ENCODE measurements around the gene NRARP. TPM values are rescaled to one million over a fixed set of nuclear protein-coding genes. Genes with fewer than 3 reads are reported as not detected.

Gene NRARP
- total and polyA plus RNA-seq, 2 donors (not counting 1 experiment from before 2014, with no cell fraction given): 5.7 to 11.5 TPM

GRCh38 chr9:137347928-137348327, 45.9 kb upstream of the NRARP start:
- Histone ChIP-seq H3K4me2 (replicated peaks; ENCODE audit: low read depth, low read length, poor library complexity, severe bottlenecking) (no peak overlapping the region), H3K9ac (ENCODE audit: low read length) (no peak overlapping the region), H3K79me2 (ENCODE audit: control insufficient read depth, insufficient read depth, low read length) (no peaks in the 10 kb centered on the region), H4K20me1 (ENCODE audit: control insufficient read depth, insufficient read depth, low read length, poor library complexity, severe bottlenecking) (no peaks in the 10 kb centered on the region), H3K9me3 (ENCODE audit: control extremely low read depth in 1 of 3, control insufficient read depth in 2 of 3, insufficient read depth in 1 of 3, low read length in 2 of 3) (peaks cover 0 to 17% (median 0%) of the 10 kb centered on the region in 3 donors), H3K27ac (ENCODE audit: low read length in 2 of 2) (no peak overlapping the region), H3K4me1 (ENCODE audit: control insufficient read depth in 2 of 2, insufficient read depth in 2 of 2, low read length in 2 of 2) (no peaks in the 10 kb centered on the region), H2AFZ (ENCODE audit: insufficient read depth, low read depth, low read length, poor library complexity, severe bottlenecking) (no peak overlapping the region), H3K4me3 (ENCODE audit: control extremely low read depth in 1 of 5, extremely low read depth in 1 of 5, insufficient read depth in 1 of 5, low read depth in 2 of 5, low read length in 4 of 5) (no peak overlapping the region), H3K36me3 (replicated peaks in 1 of 2; ENCODE audit: control extremely low read depth in 1 of 2, control insufficient read depth in 1 of 2, extremely low read depth in 1 of 2, insufficient read depth in 2 of 2, low read length in 1 of 2) (no peaks in the 10 kb centered on the region), H3K27me3 (replicated peaks in 1 of 4; ENCODE audit: control extremely low read depth in 1 of 4, control insufficient read depth in 3 of 4, insufficient read depth in 4 of 4, low read length in 3 of 4) (no peaks in the 10 kb centered on the region)
- Mint-ChIP-seq H3K27ac (no peak overlapping the region), H3K27me3 (no peaks in the 10 kb centered on the region), H3K9me3 (ENCODE audit: insufficient read depth) (no peaks in the 10 kb centered on the region), H3K4me1 (no peaks in the 10 kb centered on the region), H3K4me3 (no peak overlapping the region)
- 97% methylated on average over 13 of the region's 13 CpGs for WGBS (ENCODE audit: insufficient coverage)
- DNase-seq (no peak), ATAC-seq (ENCODE audit: low read depth) (no peak)
- POLR2A ChIA-PET: no interaction called here
- CTCF ChIA-PET: no interaction called here
- intact Hi-C loops (cut with micrococcal nuclease): no loop called here
- TF ChIP-seq EZH2 (IDR thresholded peaks at IDR 0.05; ENCODE audit: borderline replicate concordance, insufficient read depth, low read depth, low read length, poor library complexity, severe bottlenecking) (no peak), CTCF (IDR thresholded peaks at IDR 0.05) (no peak)

- Histone ChIP-seq H3K4me3 (ENCODE audit: control extremely low read depth in 1 of 5, extremely low read depth in 1 of 5, insufficient read depth in 1 of 5, low read depth in 2 of 5, low read length in 4 of 5) (no peak overlapping the region), H3K79me2 (ENCODE audit: control insufficient read depth, insufficient read depth, low read length) (no peaks in the 10 kb centered on the region), H4K20me1 (ENCODE audit: control insufficient read depth, insufficient read depth, low read length, poor library complexity, severe bottlenecking) (no peaks in the 10 kb centered on the region), H2AFZ (ENCODE audit: insufficient read depth, low read depth, low read length, poor library complexity, severe bottlenecking) (no peak overlapping the region), H3K9ac (ENCODE audit: low read length) (no peak overlapping the region), H3K36me3 (replicated peaks in 1 of 2; ENCODE audit: control extremely low read depth in 1 of 2, control insufficient read depth in 1 of 2, extremely low read depth in 1 of 2, insufficient read depth in 2 of 2, low read length in 1 of 2) (no peaks in the 10 kb centered on the region), H3K27me3 (replicated peaks in 1 of 4; ENCODE audit: control extremely low read depth in 1 of 4, control insufficient read depth in 3 of 4, insufficient read depth in 4 of 4, low read length in 3 of 4) (no peaks in the 10 kb centered on the region), H3K9me3 (ENCODE audit: control extremely low read depth in 1 of 3, control insufficient read depth in 2 of 3, insufficient read depth in 1 of 3, low read length in 2 of 3) (peaks cover 0 to 8% (median 0%) of the 10 kb centered on the region in 3 donors), H3K4me1 (ENCODE audit: control insufficient read depth in 2 of 2, insufficient read depth in 2 of 2, low read length in 2 of 2) (no peaks in the 10 kb centered on the region), H3K4me2 (replicated peaks; ENCODE audit: low read depth, low read length, poor library complexity, severe bottlenecking) (no peak overlapping the region), H3K27ac (ENCODE audit: low read length in 2 of 2) (no peak overlapping the region)
- ChIA-PET CTCF (no interaction called here), POLR2A (no interaction called here)
- H3K4me1 Mint-ChIP-seq: no peaks in the 10 kb centered on the region
- intact Hi-C loops (cut with micrococcal nuclease): no loop called here
- TF ChIP-seq CTCF (IDR thresholded peaks at IDR 0.05) (no peak), EZH2 (IDR thresholded peaks at IDR 0.05; ENCODE audit: borderline replicate concordance, insufficient read depth, low read depth, low read length, poor library complexity, severe bottlenecking) (no peak)
- H3K27me3 Mint-ChIP-seq: peaks cover 4% of the 10 kb centered on the region
- no peak overlapping the region for H3K27ac Mint-ChIP-seq
- no peaks in the 10 kb centered on the region for H3K9me3 Mint-ChIP-seq (ENCODE audit: insufficient read depth)
- H3K4me3 Mint-ChIP-seq: no peak overlapping the region
- 93% methylated on average over 6 of the region's 7 CpGs for WGBS (ENCODE audit: insufficient coverage)
- no peak for ATAC-seq (ENCODE audit: low read depth)
- DNase-seq: no peak
Observed at GRCh38 chr9:137342482-137342881, 40.4 kb upstream of the NRARP start.
